Right lobe of liver (tissue), 4 donors: ENCODE results near the gene EFNB2.

Source experiments
- CTCF ChIP-seq, 4 donors: fragments of 200-600 bp in 3 of 4; fragments of 450-650 bp in 1 of 4; IDR thresholded peaks; one replicate each; pipeline versions ENCODE4 v1.5.1 to v1.8.0; 2016 to 2022; ENCODE audit warnings: antibody characterized with exemption in 4 of 4, mild to moderate bottlenecking in 2 of 4
- POLR2A ChIP-seq: fragments of 450-650 bp; IDR thresholded peaks from one replicate; pipeline ENCODE4 v1.6.1; 2017; ENCODE audit warnings: antibody characterized with exemption, mild to moderate bottlenecking
- donor health status: DM: no; HTN: no; CAD: no.
- donor health status: DM: no; HTN: no; CAD: no.
- donor health status: DM: no; HTN: yes; CAD: no.

GRCh38 chr13:106484084-106484483 is 51.4 kb downstream of the EFNB2 start:
- TF ChIP-seq CTCF (IDR thresholded peaks at IDR 0.05) (no peak), POLR2A (no peak)
